ENCODE data around the gene UCK2.

UCK2 gene

GRCh38 chr1:165826565-165827267, 698 bp upstream of the UCK2 start:
- Mint-ChIP-seq H3K4me3 (peak overlapping the region; percentile 85), H3K9me3 (no peaks in the 10 kb centered on the region)

GRCh38 chr1:165828103-165828668, 772 bp downstream of the UCK2 start:
- Mint-ChIP-seq H3K4me3 (peak overlapping the region; percentile 94), H3K27me3 (no peaks in the 10 kb centered on the region), H3K9me3 (no peaks in the 10 kb centered on the region), H3K36me3 (ENCODE audit: low read depth) (peaks cover 44% of the 10 kb centered on the region), H3K4me1 (ENCODE audit: low read depth) (peaks cover 27% of the 10 kb centered on the region), H3K27ac (peak overlapping the region; percentile 94)
- peak; percentile 82 for DNase-seq

More at GRCh38 chr1:165826565-165827267, 698 bp upstream of the UCK2 start:
- H3K36me3 Mint-ChIP-seq (ENCODE audit: low read depth) = peaks cover 34% of the 10 kb centered on the region
- H3K27ac Mint-ChIP-seq = peak overlapping the region; percentile 44
- no peak for DNase-seq
- H3K27me3 Mint-ChIP-seq = no peaks in the 10 kb centered on the region
- peaks cover 21% of the 10 kb centered on the region for H3K4me1 Mint-ChIP-seq (ENCODE audit: low read depth)

GRCh38 chr1:165828669-165829329, 1.4 kb downstream of the UCK2 start:
- H3K4me3 Mint-ChIP-seq = peak overlapping the region; percentile 94
- H3K27ac Mint-ChIP-seq = peak overlapping the region; percentile 94
- peak; percentile 61 for DNase-seq
- peaks cover 32% of the 10 kb centered on the region for H3K4me1 Mint-ChIP-seq (ENCODE audit: low read depth)
- peaks cover 46% of the 10 kb centered on the region for H3K36me3 Mint-ChIP-seq (ENCODE audit: low read depth)
- H3K27me3 Mint-ChIP-seq = no peaks in the 10 kb centered on the region
- H3K9me3 Mint-ChIP-seq = no peaks in the 10 kb centered on the region

GRCh38 chr1:165829888-165830287, 2.5 kb downstream of the UCK2 start:
- Mint-ChIP-seq H3K27ac (no peak overlapping the region), H3K4me3 (peak overlapping the region; percentile 94), H3K4me1 (ENCODE audit: low read depth) (peaks cover 32% of the 10 kb centered on the region), H3K27me3 (no peaks in the 10 kb centered on the region), H3K9me3 (no peaks in the 10 kb centered on the region), H3K36me3 (ENCODE audit: low read depth) (peaks cover 46% of the 10 kb centered on the region)
- DNase-seq = no peak

GRCh38 chr1:165831146-165831545, 3.7 kb downstream of the UCK2 start:
- Mint-ChIP-seq H3K4me1 (ENCODE audit: low read depth) (peaks cover 32% of the 10 kb centered on the region), H3K4me3 (no peak overlapping the region), H3K36me3 (ENCODE audit: low read depth) (peaks cover 46% of the 10 kb centered on the region), H3K27ac (no peak overlapping the region), H3K9me3 (no peaks in the 10 kb centered on the region), H3K27me3 (no peaks in the 10 kb centered on the region)
- no peak for DNase-seq

- Mint-ChIP-seq H3K9me3 (no peaks in the 10 kb centered on the region), H3K27ac (no peak overlapping the region), H3K36me3 (ENCODE audit: low read depth) (peaks cover 57% of the 10 kb centered on the region), H3K4me1 (ENCODE audit: low read depth) (peaks cover 23% of the 10 kb centered on the region), H3K4me3 (no peak overlapping the region), H3K27me3 (no peaks in the 10 kb centered on the region)
- DNase-seq = no peak
Observed at GRCh38 chr1:165832902-165833301, 5.5 kb downstream of the UCK2 start.

GRCh38 chr1:165833358-165833757, 5.9 kb downstream of the UCK2 start:
- Mint-ChIP-seq H3K36me3 (ENCODE audit: low read depth) (peaks cover 57% of the 10 kb centered on the region), H3K9me3 (no peaks in the 10 kb centered on the region), H3K4me3 (no peak overlapping the region), H3K27ac (no peak overlapping the region), H3K27me3 (no peaks in the 10 kb centered on the region), H3K4me1 (ENCODE audit: low read depth) (peaks cover 28% of the 10 kb centered on the region)
- DNase-seq = no peak

- H3K27ac Mint-ChIP-seq = no peak overlapping the region
- no peaks in the 10 kb centered on the region for H3K27me3 Mint-ChIP-seq
- H3K4me3 Mint-ChIP-seq = no peak overlapping the region
- peaks cover 50% of the 10 kb centered on the region for H3K36me3 Mint-ChIP-seq (ENCODE audit: low read depth)
- H3K4me1 Mint-ChIP-seq (ENCODE audit: low read depth) = peaks cover 26% of the 10 kb centered on the region
- no peaks in the 10 kb centered on the region for H3K9me3 Mint-ChIP-seq
- no peak for DNase-seq
Observed at GRCh38 chr1:165834229-165834628, 6.8 kb downstream of the UCK2 start.

- no peak overlapping the region for H3K4me3 Mint-ChIP-seq
- peaks cover 20% of the 10 kb centered on the region for H3K4me1 Mint-ChIP-seq (ENCODE audit: low read depth)
- no peak for DNase-seq
- no peaks in the 10 kb centered on the region for H3K9me3 Mint-ChIP-seq
- no peak overlapping the region for H3K27ac Mint-ChIP-seq
- H3K36me3 Mint-ChIP-seq (ENCODE audit: low read depth) = peaks cover 43% of the 10 kb centered on the region
- no peaks in the 10 kb centered on the region for H3K27me3 Mint-ChIP-seq
Observed at GRCh38 chr1:165834881-165835280, 7.5 kb downstream of the UCK2 start.

- Mint-ChIP-seq H3K4me1 (ENCODE audit: low read depth) (peaks cover 30% of the 10 kb centered on the region), H3K27me3 (no peaks in the 10 kb centered on the region), H3K9me3 (peaks cover 2% of the 10 kb centered on the region), H3K4me3 (no peak overlapping the region), H3K36me3 (ENCODE audit: low read depth) (peaks cover 31% of the 10 kb centered on the region), H3K27ac (peak overlapping the region; percentile 15)
- no peak for DNase-seq
Observed at GRCh38 chr1:165836664-165837482, 9.5 kb downstream of the UCK2 start.

GRCh38 chr1:165837838-165838364, 10.5 kb downstream of the UCK2 start:
- H3K9me3 Mint-ChIP-seq = peaks cover 2% of the 10 kb centered on the region
- no peak overlapping the region for H3K4me3 Mint-ChIP-seq
- no peak overlapping the region for H3K27ac Mint-ChIP-seq
- H3K36me3 Mint-ChIP-seq (ENCODE audit: low read depth) = peaks cover 23% of the 10 kb centered on the region
- no peaks in the 10 kb centered on the region for H3K27me3 Mint-ChIP-seq
- DNase-seq = no peak
- peaks cover 35% of the 10 kb centered on the region for H3K4me1 Mint-ChIP-seq (ENCODE audit: low read depth)

GRCh38 chr1:165840423-165840822, 13.0 kb downstream of the UCK2 start:
- DNase-seq = no peak
- Mint-ChIP-seq H3K27me3 (no peaks in the 10 kb centered on the region), H3K4me3 (no peak overlapping the region), H3K36me3 (ENCODE audit: low read depth) (peaks cover 22% of the 10 kb centered on the region), H3K27ac (no peak overlapping the region), H3K4me1 (ENCODE audit: low read depth) (peaks cover 44% of the 10 kb centered on the region), H3K9me3 (peaks cover 2% of the 10 kb centered on the region)

- H3K4me1 Mint-ChIP-seq (ENCODE audit: low read depth) = peaks cover 49% of the 10 kb centered on the region
- H3K27ac Mint-ChIP-seq = no peak overlapping the region
- H3K9me3 Mint-ChIP-seq = peaks cover 2% of the 10 kb centered on the region
- no peaks in the 10 kb centered on the region for H3K27me3 Mint-ChIP-seq
- DNase-seq = no peak
- no peak overlapping the region for H3K4me3 Mint-ChIP-seq
- peaks cover 18% of the 10 kb centered on the region for H3K36me3 Mint-ChIP-seq (ENCODE audit: low read depth)
Observed at GRCh38 chr1:165841582-165842017, 14.2 kb downstream of the UCK2 start.

- peak overlapping the region; percentile 82 for H3K27ac Mint-ChIP-seq
Observed at GRCh38 chr1:165842023-165842670, 14.7 kb downstream of the UCK2 start.

More at GRCh38 chr1:165842023-165842670, 14.7 kb downstream of the UCK2 start:
- H3K4me1 Mint-ChIP-seq (ENCODE audit: low read depth) = peaks cover 49% of the 10 kb centered on the region
- H3K27me3 Mint-ChIP-seq = no peaks in the 10 kb centered on the region
- no peak overlapping the region for H3K4me3 Mint-ChIP-seq
- DNase-seq = no peak
- H3K36me3 Mint-ChIP-seq (ENCODE audit: low read depth) = peaks cover 13% of the 10 kb centered on the region
- peaks cover 2% of the 10 kb centered on the region for H3K9me3 Mint-ChIP-seq
